LoVo (cell line): ENCODE results near the gene KCP.

Experiments used
- DNase-seq: peaks from one replicate; pipeline ENCODE4 v3.0.0-alpha.2; 2016; ENCODE audit warnings: low spot score

Gene KCP

GRCh38 chr7:128827971-128828711, 82.4 kb downstream of the KCP start:
- DNase-seq: no peak

GRCh38 chr7:128827248-128827958, 83.1 kb downstream of the KCP start:
- DNase-seq: peak; percentile 21

DNA sequence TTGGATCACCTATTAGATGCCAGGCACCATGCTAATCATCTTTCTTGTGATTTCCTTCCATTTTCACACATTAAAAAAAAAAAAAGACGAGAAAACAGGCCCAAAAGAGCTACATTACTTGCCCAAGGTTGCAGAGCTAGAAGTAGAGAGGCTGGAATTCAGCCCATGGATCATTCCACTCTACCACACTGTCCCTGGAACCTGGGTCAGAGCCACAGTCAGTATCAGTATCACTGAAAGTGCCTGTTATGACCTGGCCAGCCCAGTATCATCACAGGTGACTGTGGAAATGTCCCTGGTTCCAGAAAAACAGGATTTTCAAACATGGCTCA, 83.6 kb downstream of the KCP start:
- no peak for DNase-seq
